Liver (tissue), 9 donors: ENCODE results near the gene SAPCD2. TPM values are rescaled to one million over a fixed set of nuclear protein-coding genes. Genes with fewer than 3 reads are reported as not detected.

ENCODE experiments used
- DNase-seq: peaks from one replicate; pipeline ENCODE4 v3.0.0-alpha.2; 2017; ENCODE audit warnings: low spot score
- H3K27ac ChIP-seq, 2 donors: one replicate each; pipeline ENCODE4 v1.7.0; 2013; ENCODE audit warnings: inconsistent platforms in 2 of 2, low read length in 2 of 2, control low read depth in 1 of 2, low read depth in 1 of 2, mild to moderate bottlenecking in 1 of 2
- H3K27me3 ChIP-seq, 4 donors: one replicate each; pipeline versions ENCODE4 v1.6.1 to v1.7.0; 2013; ENCODE audit warnings: low read length in 3 of 4, inconsistent platforms in 1 of 4, mild to moderate bottlenecking in 1 of 4, moderate library complexity in 1 of 4; ENCODE audit not compliant: control insufficient read depth in 4 of 4, insufficient read depth in 4 of 4
- H3K36me3 ChIP-seq, 4 donors: one replicate each; pipeline versions ENCODE4 v1.6.1 to v1.7.0; 2013; ENCODE audit warnings: low read length in 3 of 4, mild to moderate bottlenecking in 3 of 4, low read depth in 1 of 4, moderate library complexity in 1 of 4; ENCODE audit not compliant: control insufficient read depth in 4 of 4, insufficient read depth in 3 of 4
- H3K4me1 ChIP-seq, 4 donors: one replicate each; pipeline versions ENCODE4 v1.6.1 to v1.7.0; 2013; ENCODE audit warnings: low read length in 3 of 4, mild to moderate bottlenecking in 3 of 4, moderate library complexity in 1 of 4; ENCODE audit not compliant: control insufficient read depth in 4 of 4, insufficient read depth in 4 of 4
- H3K4me3 ChIP-seq, 3 donors: one replicate each; pipeline versions ENCODE4 v1.6.1 to v1.7.0; 2013; ENCODE audit warnings: low read length in 3 of 3, control low read depth in 1 of 3, low read depth in 1 of 3, mild to moderate bottlenecking in 1 of 3
- H3K9ac ChIP-seq, 2 donors: one replicate each; pipeline ENCODE4 v1.7.0; 2013; ENCODE audit warnings: low read length in 2 of 2, mild to moderate bottlenecking in 2 of 2, moderate library complexity in 2 of 2, control low read depth in 1 of 2, low read depth in 1 of 2
- H3K9me3 ChIP-seq, 4 donors: one replicate each; pipeline versions ENCODE4 v1.6.1 to v1.7.0; 2013; ENCODE audit warnings: low read length in 3 of 4; ENCODE audit not compliant: control insufficient read depth in 4 of 4
- CTCF ChIP-seq: fragments of 150-350 bp; IDR thresholded peaks from 2 replicates; pipeline ENCODE4 v1.5.1; 2017; ENCODE audit warnings: improper control_type of control experiment, low read depth, low read length; ENCODE audit not compliant: missing input control
- EGR1 ChIP-seq, 2 donors: IDR thresholded peaks; 2 replicates each; pipeline ENCODE4 v1.6.1; 2016 to 2018; ENCODE audit warnings: antibody characterized with exemption in 2 of 2, low read depth in 2 of 2
- FOXA1 ChIP-seq: IDR thresholded peaks from 2 replicates; pipeline ENCODE4 v1.6.1; 2016; ENCODE audit warnings: antibody characterized with exemption
- FOXA2 ChIP-seq: IDR thresholded peaks from 2 replicates; pipeline ENCODE4 v1.6.1; 2016; ENCODE audit warnings: antibody characterized with exemption
- GABPA ChIP-seq, 2 donors: IDR thresholded peaks in 1 of 2; conservative IDR thresholded peaks in 1 of 2; 2 replicates each; pipeline ENCODE4 v1.6.1; 2016; ENCODE audit warnings: antibody characterized with exemption in 2 of 2, mild to moderate bottlenecking in 1 of 2, moderate library complexity in 1 of 2
- HNF4A ChIP-seq, 2 donors: conservative IDR thresholded peaks; 2 replicates each; pipeline ENCODE4 v1.6.1; 2016; ENCODE audit warnings: antibody characterized with exemption in 2 of 2, mild to moderate bottlenecking in 2 of 2
- HNF4G ChIP-seq: IDR thresholded peaks from 2 replicates; pipeline ENCODE4 v1.6.1; 2016; ENCODE audit warnings: antibody characterized with exemption
- JUND ChIP-seq, 2 donors: IDR thresholded peaks; 2 replicates each; pipeline ENCODE4 v1.6.1; 2016; ENCODE audit warnings: antibody characterized with exemption in 2 of 2
- MAX ChIP-seq: IDR thresholded peaks from 2 replicates; pipeline ENCODE4 v1.6.1; 2016; ENCODE audit warnings: antibody characterized with exemption
- NR2F2 ChIP-seq: IDR thresholded peaks from 2 replicates; pipeline ENCODE4 v1.6.1; 2016; ENCODE audit warnings: antibody characterized with exemption
- RAD21 ChIP-seq, 2 donors: IDR thresholded peaks; 2 replicates each; pipeline ENCODE4 v1.6.1; 2016; ENCODE audit warnings: antibody characterized with exemption in 2 of 2, mild to moderate bottlenecking in 2 of 2
- REST ChIP-seq: IDR thresholded peaks from 2 replicates; pipeline ENCODE4 v1.6.1; 2016; ENCODE audit warnings: antibody characterized with exemption, mild to moderate bottlenecking
- RXRA ChIP-seq, 2 donors: IDR thresholded peaks; 2 replicates each; pipeline ENCODE4 v1.6.1; 2017 to 2018; ENCODE audit warnings: antibody characterized with exemption in 2 of 2, mild to moderate bottlenecking in 1 of 2
- SP1 ChIP-seq: IDR thresholded peaks from 2 replicates; pipeline ENCODE4 v1.6.1; 2018; ENCODE audit warnings: antibody characterized with exemption, mild to moderate bottlenecking
- TAF1 ChIP-seq: conservative IDR thresholded peaks from 2 replicates; pipeline ENCODE4 v1.6.1; 2016; ENCODE audit warnings: antibody characterized with exemption, mild to moderate bottlenecking
- YY1 ChIP-seq: IDR thresholded peaks from 2 replicates; pipeline ENCODE4 v1.6.1; 2016; ENCODE audit warnings: antibody characterized with exemption, mild to moderate bottlenecking
- ZBTB33 ChIP-seq: IDR thresholded peaks from 2 replicates; pipeline ENCODE4 v1.6.1; 2016; ENCODE audit warnings: antibody characterized with exemption
- WGBS: extraction: QIAGEN DNeasy Blood & Tissue Kit; methylation state at CpG from one replicate; pipeline ENCODE4 v1.1.7; 2013; 5-methylcytosine and 5-hydroxymethylcytosine counted together
- polyA plus RNA-seq, 2 donors: library from polyadenylated mRNA; stranded (reverse) in 1 of 2; unstranded in 1 of 2; fragments of 200-250 nt in 1 of 2; fragments of >200 nt in 1 of 2; fragmentation: Nextera tagmentation in 1 of 2; extraction: Ambion mirVana in 1 of 2; gene quantifications; one replicate each; pipeline versions ENCODE4 v1.2.1 to v1.2.3, GENCODE V29; 2013 to 2015
- total RNA-seq, 2 donors: library from RNA; depleted of rRNA; stranded (reverse); fragments of >200 nt; gene quantifications; one replicate each; pipeline ENCODE4 v1.2.3, GENCODE V29; 2014
- donor health status: healthy.
- donor health status: healthy.
- donor health status: healthy.
- donor health status: healthy.
- donor health status: healthy.

The SAPCD2 gene
- total and polyA plus RNA-seq, 4 donors = 0.06 to 1.8 (median 0.23) TPM

GRCh38 chr9:137023583-137023991, 46.8 kb downstream of the SAPCD2 start (continued):
- TF ChIP-seq ZBTB33 = no peak
- TF ChIP-seq RAD21 (IDR thresholded peaks at IDR 0.05) = no peak
- TF ChIP-seq SP1 = no peak

- H3K9ac ChIP-seq = no peak overlapping the region
- peaks cover 30 to 56% (median 43%) of the 10 kb centered on the region in 4 donors for H3K4me1 ChIP-seq
- DNase-seq = no peak
- H3K27ac ChIP-seq = peak overlapping the region; percentile 22 to 44
- H3K27me3 ChIP-seq = no peaks in the 10 kb centered on the region
- TF ChIP-seq HNF4G = no peak
- no peak for TF ChIP-seq YY1
- no peak for TF ChIP-seq FOXA2
- peak; percentile 54 to 73 for TF ChIP-seq RXRA (IDR thresholded peaks at IDR 0.05)
- peak; percentile 21 to 36 for TF ChIP-seq HNF4A (conservative IDR thresholded peaks at IDR 0.05)
- peak; percentile 19 for TF ChIP-seq SP1
- peak; percentile 97 for TF ChIP-seq NR2F2
- WGBS = 42% methylated on average over 7 of the region's 7 CpGs
- H3K4me3 ChIP-seq = no peak overlapping the region
- no peaks in the 10 kb centered on the region for H3K36me3 ChIP-seq
- H3K9me3 ChIP-seq = no peaks in the 10 kb centered on the region
Observed at GRCh38 chr9:137023157-137023556, 47.2 kb downstream of the SAPCD2 start.

GRCh38 chr9:137022662-137023008, 47.7 kb downstream of the SAPCD2 start:
- H3K9ac ChIP-seq = no peak overlapping the region
- H3K9me3 ChIP-seq = no peaks in the 10 kb centered on the region
- H3K27me3 ChIP-seq = no peaks in the 10 kb centered on the region
- peaks cover 0 to 2% (median under 1%) of the 10 kb centered on the region in 4 donors for H3K36me3 ChIP-seq
- H3K27ac ChIP-seq = no peak overlapping the region
- 81% methylated on average over 23 of the region's 23 CpGs for WGBS
- DNase-seq = no peak
- TF ChIP-seq EGR1 (IDR thresholded peaks at IDR 0.05; ENCODE audit: low read depth in 2 of 2) (no peak), SP1 (no peak), GABPA (IDR thresholded peaks at IDR 0.05 in 1 of 2, conservative IDR thresholded peaks at IDR 0.05 in 1 of 2) (no peak), MAX (no peak), JUND (IDR thresholded peaks at IDR 0.05) (no peak), TAF1 (no peak), YY1 (no peak), HNF4G (no peak), RXRA (IDR thresholded peaks at IDR 0.05) (no peak), HNF4A (conservative IDR thresholded peaks at IDR 0.05) (no peak), FOXA2 (no peak), REST (no peak), FOXA1 (no peak), CTCF (no peak)
- H3K4me1 ChIP-seq = peaks cover 30 to 54% (median 42%) of the 10 kb centered on the region in 4 donors
- no peak overlapping the region for H3K4me3 ChIP-seq
